ENCODE results near the gene PIP5KL1.

Gene PIP5KL1

GRCh38 chr9:127963359-127964064 is 32.9 kb upstream of the PIP5KL1 start:
- no peaks in the 10 kb centered on the region for H3K27me3 ChIP-seq (ENCODE audit: insufficient read depth, low read depth, severe bottlenecking)
- peaks cover 20% of the 10 kb centered on the region for H3K36me3 ChIP-seq
- TF ChIP-seq CTCF (IDR thresholded peaks at IDR 0.05; ENCODE audit: low read depth, low read length) = no peak
- DNase-seq = no peak
- H3K4me3 ChIP-seq (ENCODE audit: low read depth, low read length) = no peak overlapping the region
- H3K27ac ChIP-seq = no peak overlapping the region
- H3K9me3 ChIP-seq (ENCODE audit: severe bottlenecking) = peaks cover 3% of the 10 kb centered on the region

- Histone ChIP-seq H3K36me3 (peaks cover 19% of the 10 kb centered on the region), H3K27me3 (ENCODE audit: insufficient read depth, low read depth, severe bottlenecking) (no peaks in the 10 kb centered on the region), H3K4me3 (ENCODE audit: low read depth, low read length) (no peak overlapping the region), H3K27ac (no peak overlapping the region), H3K9me3 (ENCODE audit: severe bottlenecking) (peaks cover 3% of the 10 kb centered on the region)
- DNase-seq = no peak
- TF ChIP-seq CTCF (IDR thresholded peaks at IDR 0.05; ENCODE audit: low read depth, low read length) = no peak
Observed at GRCh38 chr9:127963041-127963358, 32.4 kb upstream of the PIP5KL1 start.

- no peaks in the 10 kb centered on the region for H3K27me3 ChIP-seq (ENCODE audit: insufficient read depth, low read depth, severe bottlenecking)
- H3K27ac ChIP-seq = no peak overlapping the region
- no peak overlapping the region for H3K4me3 ChIP-seq (ENCODE audit: low read depth, low read length)
- DNase-seq = no peak
- H3K9me3 ChIP-seq (ENCODE audit: severe bottlenecking) = peaks cover 3% of the 10 kb centered on the region
- TF ChIP-seq CTCF (IDR thresholded peaks at IDR 0.05; ENCODE audit: low read depth, low read length) = no peak
- peaks cover 19% of the 10 kb centered on the region; the same call in 1 of the 2 replicates for H3K36me3 ChIP-seq
Observed at GRCh38 chr9:127962278-127962677, 31.7 kb upstream of the PIP5KL1 start.

- Histone ChIP-seq H3K27ac (no peak overlapping the region), H3K9me3 (ENCODE audit: severe bottlenecking) (peaks cover 3% of the 10 kb centered on the region)
- TF ChIP-seq CTCF (IDR thresholded peaks at IDR 0.05; ENCODE audit: low read depth, low read length) = no peak
Observed at GRCh38 chr9:127961613-127962155, 31.1 kb upstream of the PIP5KL1 start.

GRCh38 chr9:127961155-127961490 is 30.5 kb upstream of the PIP5KL1 start:
- Histone ChIP-seq H3K27ac (no peak overlapping the region), H3K9me3 (ENCODE audit: severe bottlenecking) (peaks cover 3% of the 10 kb centered on the region), H3K36me3 (peaks cover 19% of the 10 kb centered on the region; the same call in 1 of the 2 replicates), H3K27me3 (ENCODE audit: insufficient read depth, low read depth, severe bottlenecking) (no peaks in the 10 kb centered on the region), H3K4me3 (ENCODE audit: low read depth, low read length) (no peak overlapping the region)
- no peak for TF ChIP-seq CTCF (IDR thresholded peaks at IDR 0.05; ENCODE audit: low read depth, low read length)
- DNase-seq = no peak

More at GRCh38 chr9:127961613-127962155, 31.1 kb upstream of the PIP5KL1 start:
- no peak for DNase-seq
- no peaks in the 10 kb centered on the region for H3K27me3 ChIP-seq (ENCODE audit: insufficient read depth, low read depth, severe bottlenecking)
- H3K4me3 ChIP-seq (ENCODE audit: low read depth, low read length) = no peak overlapping the region
- peaks cover 19% of the 10 kb centered on the region; the same call in 1 of the 2 replicates for H3K36me3 ChIP-seq

Measured in WERI-Rb-1 (cell line).